ENCODE data around the gene ATCAY.
"Not testable (repeated sequence)": the region's sequence is repeated elsewhere in the genome, so short reads cannot be mapped to it uniquely, and the experiment has no call there.

Gene ATCAY

DNA sequence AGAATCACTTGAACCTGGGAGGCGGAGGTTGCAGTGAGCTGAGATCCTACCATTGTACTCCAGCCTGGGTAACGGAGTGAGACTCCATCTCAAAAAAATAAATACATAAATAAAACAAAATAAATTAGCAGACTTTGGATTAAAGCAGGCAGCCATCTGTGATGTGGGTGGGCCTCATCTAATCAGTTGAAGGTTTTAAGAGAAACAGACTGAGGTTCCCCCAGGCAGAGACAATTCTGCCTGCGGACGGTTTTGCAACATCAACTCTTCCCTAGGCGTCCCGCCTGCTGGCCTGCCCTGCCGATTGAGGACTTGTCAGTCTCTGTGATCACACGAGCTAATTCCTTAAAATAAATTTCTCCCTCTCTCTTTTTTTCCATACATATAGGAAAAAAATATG lies 23.7 kb downstream of the ATCAY start:
- no peak for DNase-seq

DNA sequence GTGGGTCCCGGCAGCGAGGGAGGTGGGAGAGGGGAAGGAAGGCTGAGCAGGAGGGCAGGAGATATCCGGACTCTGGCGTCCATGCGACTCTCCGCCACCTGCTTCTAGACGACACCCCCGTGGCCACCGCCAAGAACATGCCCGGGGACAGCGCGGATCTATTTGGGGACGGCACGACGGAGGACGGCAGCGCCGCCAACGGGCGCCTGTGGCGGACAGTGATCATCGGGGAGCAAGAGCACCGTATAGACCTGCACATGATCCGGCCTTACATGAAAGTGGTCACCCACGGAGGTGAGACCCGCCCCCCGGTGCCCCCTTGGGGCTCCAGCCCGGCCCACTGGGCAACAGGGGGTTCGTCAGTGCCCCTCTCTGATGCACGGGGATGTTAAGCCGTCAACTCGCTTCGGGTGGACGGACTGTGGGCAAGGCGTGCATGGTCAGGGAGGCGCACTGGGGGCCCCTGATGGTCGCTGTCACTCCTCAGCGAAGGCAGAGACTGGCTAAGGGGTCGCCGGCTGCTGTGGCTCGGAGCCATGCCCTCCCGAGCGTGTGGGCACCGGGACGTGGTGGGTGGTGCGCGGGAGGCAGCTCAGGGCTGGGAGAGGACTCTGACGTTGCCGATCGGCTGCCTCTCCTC lies 27.3 kb downstream of the ATCAY start:
- no peak for DNase-seq

DNA sequence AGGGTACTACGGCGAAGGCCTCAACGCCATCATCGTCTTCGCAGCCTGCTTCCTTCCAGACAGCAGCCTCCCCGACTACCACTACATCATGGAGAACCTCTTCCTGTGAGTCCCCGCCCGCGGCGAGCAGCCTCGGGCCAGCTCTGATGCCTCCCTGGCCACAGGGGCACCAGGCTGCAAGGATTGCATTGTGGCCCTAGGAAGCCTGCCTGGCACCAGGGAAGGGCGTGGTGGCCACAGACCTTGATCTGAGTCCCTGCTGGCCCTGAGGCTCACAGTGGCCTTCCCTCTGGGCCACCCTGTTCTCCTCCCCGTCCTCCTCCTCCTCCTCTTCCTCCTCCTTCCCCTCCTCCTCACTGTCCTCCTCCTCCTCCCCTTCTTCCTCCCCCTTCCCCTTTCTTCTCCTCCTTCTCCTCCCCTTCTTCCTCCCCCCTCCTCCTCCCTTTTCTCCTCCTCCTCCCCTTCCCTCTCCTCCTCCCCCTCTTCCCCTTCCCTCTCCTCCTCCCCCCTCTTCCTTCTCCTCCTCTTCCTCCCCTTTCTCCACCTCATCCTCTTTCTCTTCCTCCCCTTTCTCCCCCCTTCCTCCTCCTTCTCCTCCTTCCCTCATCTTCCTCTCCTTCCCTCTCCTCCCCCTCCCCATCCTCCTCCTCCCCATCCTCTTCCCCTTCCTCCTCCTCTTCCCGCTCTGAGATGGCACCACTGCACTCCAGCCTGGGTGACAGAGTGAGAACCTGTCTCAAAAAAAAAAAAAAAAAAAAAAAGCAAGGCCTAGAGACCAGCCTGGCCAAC lies 28.0 kb downstream of the ATCAY start:
- no peak for DNase-seq

DNA sequence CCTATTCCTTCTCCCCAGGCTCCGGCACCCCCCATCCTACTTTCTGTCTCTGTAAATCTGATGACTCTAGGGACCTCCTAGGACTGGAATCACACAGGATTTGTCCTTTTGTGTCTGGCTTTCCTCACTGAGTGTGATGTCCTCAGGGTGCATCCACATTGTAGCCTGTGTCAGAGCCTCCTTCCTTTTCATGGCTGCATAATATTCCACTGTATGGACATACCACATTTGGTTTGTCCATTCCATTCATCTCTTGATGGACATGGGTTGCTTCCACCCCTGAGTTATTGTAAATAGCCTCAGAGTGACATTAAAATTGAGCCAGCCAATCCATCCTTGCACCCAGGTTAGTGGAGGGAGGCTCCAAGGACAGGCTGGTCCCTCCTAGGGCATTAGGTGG lies 29.6 kb downstream of the ATCAY start:
- DNase-seq = no peak

DNA sequence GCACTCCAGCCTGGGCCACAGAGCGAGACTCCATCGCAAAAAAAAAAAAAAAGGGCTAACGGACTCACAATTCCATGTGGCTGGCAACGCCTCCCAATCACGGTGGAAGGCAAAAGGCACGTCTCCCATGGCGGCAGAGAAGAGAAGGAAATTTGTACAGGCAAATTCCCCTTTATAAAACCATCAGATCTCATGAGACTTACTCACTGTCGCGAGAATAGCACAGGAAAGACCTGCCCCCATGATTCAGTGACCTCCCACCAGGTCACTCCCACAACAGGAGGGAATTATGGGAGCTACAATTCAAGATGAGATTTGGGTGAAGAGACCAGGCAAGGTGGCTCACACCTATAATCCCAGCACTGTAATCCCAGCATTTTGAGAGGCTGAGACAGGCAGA lies 33.7 kb downstream of the ATCAY start:
- DNase-seq = peak; percentile 3 to 5

DNA sequence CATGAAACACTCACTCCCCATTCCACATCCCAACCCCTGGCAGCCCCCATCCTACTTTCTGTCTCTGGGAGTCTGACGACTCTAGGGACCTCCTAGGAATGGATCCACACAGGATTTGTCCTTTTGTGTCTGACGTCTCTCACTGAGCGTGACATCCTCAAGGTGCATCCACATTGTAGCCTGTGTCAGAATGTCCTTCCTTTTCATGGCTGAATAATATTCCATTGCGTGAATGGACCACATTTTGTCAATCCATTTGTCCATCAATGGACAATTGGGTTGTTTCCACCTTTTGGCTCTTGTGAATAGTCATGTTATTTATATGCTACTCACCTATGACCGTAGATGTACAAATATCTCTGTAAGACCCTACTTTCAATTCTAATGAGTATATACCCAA lies 35.5 kb downstream of the ATCAY start:
- no peak for DNase-seq

DNA sequence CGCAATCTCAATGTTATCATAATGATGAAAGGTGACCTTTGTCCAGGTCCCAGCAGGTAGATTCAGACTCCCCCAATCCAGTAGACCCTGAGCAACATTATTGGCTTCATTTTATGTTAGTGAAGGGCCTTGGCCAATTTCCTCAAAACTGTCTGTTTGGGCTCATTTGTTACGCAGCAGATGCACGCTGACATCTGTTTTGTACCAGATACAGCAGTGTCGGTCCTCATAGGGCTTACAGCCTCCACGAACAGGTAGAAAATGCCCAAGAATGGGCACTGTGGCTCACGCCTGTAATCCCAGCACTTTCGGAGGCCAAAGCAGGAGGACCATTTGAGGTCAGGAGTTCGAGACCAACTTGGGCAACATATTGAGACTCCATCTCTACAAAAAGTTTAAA lies 39.3 kb downstream of the ATCAY start:
- DNase-seq = no peak

DNA sequence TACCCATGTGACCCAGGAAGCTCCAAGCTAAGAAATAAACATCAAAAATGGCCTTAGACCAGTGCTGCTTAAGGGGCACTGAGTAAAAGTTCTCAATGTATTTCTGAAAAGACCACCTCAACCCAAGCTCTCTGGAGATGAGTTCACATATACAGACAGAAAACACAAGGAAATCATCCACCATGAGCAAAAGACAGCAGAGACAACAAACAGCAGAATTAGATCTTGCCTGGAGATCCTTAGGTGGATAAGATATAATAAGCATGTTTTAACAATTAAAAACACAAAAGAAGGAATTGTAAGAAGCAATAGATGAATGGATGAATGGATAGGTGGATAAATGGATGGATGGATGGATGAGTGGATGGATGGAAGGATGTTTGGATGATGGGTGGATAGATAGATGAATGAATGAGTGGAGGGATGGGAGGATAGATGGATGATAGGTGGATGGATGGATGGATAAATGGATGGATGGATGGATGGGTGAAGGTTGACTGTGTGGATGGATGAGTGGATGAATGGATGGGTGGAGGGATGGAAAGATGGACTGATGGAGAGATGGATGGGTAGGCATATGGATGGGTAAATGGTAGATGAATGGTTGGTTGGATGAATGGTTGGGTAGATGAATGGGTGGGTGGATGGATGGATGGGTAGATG lies 42.7 kb downstream of the ATCAY start:
- DNase-seq = no peak

DNA sequence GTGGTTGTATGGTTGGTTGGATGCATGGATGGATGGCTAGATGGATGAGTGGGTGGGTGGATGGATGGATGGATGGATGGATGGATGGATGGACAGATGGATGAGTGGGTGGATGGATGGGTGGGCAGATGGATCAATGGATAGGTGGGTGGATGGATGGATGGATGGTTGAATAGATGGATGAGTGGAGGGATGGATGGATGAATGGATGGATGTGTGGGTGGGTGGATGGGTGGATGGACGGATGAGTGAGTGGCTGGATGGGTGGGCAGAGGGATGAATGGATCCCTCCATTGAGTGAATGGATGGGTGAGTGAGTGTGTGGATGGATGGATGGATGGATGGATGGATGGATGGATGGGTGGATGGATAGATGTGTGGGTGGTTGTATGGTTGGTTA lies 43.4 kb downstream of the ATCAY start:
- no peak for DNase-seq

DNA sequence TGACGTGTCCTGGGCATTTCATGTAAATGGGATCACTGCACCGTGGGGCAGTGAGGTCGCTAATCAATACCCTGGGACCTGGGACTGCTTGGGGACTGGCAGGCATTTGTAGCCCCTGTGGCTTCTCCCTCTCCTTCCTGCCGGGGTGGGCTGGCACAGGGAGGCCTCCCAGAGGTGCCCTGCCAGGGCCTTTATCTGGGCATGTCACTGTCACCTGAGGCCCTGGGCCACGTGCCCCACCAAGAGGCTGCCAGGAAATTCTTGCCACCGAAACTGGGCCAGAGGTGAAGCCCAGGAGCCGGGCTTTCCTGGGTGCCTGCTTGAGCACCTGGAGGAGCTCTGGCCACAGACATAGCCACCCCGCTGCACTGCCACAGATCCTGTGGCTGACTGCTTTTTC lies 50.6 kb downstream of the ATCAY start:
- DNase-seq = no peak

DNA sequence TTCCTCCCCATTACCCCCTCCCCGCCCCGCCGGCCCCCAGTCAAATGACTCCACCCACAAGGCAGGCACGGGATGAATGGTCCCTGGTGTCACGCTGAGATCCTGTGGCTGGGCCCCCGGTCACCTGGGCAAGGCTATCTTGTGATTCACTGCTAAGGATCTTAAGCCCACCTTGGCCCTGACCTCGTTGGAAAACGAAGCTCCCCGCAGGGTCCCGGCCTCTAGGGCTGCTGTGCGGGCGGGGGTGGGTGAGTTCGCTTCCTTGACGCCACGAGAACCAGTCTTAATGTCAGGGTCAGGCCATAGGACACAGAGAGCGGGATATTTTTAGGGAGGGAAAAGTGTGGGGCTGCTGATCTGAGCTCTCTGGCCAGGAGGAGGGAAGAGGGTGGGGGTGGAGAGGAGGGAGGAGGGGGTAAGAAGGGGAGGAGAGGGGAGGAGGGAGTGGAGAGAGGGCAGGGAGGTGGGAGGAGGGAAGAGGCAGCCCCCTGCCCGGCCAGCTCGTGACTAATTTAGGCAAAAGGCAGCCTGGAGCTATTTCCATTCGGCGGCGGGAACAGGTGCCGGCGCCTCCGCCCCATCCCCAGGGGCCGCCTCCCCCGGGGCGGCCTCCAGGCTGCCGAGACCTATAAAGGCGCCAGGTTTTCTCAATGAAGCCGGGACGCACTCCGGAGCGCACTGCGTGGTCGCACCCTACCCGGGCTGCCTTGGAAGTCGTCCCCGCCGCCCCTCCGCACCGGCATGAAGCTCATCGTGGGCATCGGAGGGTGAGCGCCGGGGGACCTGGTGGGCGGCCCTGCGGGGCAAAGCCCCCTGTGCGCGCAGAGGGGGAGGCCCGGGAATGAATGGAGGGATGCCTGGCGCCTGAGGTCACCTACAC lies 52.7 kb downstream of the ATCAY start, which contains the start of gene NMRK2:
TSS of gene NMRK2 (plus strand) at position 139 of the 880 bp plus-strand sequence. CDS start at position 742, 603 bp downstream.
- DNase-seq = no peak

DNA sequence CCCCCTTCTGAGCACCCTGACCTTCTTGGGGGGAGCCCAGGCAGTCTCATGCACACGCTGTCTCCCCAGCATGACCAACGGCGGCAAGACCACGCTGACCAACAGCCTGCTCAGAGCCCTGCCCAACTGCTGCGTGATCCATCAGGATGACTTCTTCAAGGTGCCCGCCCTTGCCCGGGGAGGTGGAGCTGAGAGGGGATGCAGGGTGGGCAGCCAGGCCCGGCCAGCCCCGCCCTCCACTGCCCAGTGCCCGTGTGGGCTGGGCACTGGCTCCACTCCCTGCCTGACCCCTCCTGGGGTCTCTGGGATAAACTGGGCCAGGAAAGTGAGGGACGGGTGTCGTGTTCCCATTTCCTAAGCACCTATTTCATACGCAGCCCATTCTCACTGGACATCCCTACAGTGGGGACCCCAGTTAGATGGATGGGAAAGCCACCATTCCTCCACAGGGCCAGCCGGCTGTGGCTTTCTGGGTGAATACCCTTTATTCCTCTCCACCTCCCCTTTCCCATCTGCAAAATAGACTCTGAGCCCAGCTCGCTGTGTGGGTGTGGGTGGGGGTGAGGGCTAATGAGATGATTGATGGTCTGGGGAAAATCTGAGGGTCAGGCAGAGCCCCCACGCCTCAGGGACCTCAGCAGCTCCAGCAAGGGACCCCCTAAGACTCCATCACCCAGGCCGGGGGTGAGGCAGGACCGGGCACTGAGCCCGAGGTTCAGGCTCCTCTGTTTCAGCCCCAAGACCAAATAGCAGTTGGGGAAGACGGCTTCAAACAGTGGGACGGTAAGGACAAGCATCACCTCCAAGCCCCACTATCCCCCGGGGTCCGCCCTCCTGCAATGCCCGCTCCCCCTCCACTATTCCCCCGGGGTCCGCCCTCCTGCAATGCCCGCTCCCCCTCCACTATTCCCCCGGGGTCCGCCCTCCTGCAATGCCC lies 56.3 kb downstream of the ATCAY start:
- DNase-seq = no peak

DNA sequence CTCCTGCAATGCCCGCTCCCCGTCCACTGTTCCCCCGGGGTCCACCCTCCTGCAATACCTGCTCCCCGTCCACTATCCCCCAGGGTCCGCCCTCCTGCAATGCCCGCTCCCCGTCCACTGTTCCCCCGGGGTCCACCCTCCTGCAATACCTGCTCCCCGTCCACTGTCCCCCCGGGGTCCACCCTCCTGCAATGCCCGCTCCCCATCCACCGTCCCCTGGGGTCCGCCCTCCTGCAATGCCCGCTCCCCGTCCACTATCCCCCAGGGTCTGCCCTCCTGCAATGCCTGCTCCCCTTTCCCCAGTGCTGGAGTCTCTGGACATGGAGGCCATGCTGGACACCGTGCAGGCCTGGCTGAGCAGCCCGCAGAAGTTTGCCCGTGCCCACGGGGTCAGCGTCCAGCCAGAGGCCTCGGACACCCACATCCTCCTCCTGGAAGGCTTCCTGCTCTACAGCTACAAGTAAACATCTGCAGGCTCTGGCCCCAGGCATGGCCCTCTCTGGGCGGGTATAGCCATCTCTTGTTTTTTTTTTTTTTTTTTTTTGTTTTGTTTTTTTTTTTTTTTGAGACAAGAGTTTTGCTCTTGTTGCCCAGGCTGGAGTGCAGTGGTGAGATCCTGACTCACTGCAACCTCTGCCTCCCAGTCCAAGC lies 57.9 kb downstream of the ATCAY start:
- not testable (repeated sequence) for DNase-seq

DNA sequence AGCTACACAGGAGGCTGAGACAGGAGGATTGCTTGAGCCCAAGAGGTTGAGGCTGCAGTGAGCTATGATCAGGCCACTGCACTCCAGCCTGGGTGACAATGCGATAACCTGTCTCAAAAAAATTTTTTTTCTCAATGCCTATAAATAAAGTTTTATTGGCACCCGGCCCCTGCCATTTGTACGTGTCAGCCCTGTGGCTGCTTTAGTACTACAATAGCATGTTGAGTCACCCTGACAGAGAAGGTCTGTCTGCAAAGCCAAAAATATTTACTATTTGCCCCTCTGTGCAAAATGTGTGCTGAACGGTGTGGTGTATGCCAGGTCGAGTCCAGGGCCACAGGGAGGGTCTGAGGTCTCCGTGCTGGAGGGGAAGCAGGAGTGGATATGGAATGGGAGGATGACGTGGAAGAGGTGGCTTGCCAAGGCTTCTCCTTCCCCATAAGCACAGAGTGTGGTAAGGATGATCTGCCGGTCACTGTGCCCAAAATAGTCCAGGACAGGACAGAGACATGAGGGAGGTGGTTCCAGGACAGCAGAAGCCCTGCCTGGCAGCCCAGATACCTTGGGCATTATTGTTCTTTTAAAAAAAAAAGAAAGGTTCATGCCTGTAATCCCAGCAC lies 62.4 kb downstream of the ATCAY start:
- no peak for DNase-seq

DNA sequence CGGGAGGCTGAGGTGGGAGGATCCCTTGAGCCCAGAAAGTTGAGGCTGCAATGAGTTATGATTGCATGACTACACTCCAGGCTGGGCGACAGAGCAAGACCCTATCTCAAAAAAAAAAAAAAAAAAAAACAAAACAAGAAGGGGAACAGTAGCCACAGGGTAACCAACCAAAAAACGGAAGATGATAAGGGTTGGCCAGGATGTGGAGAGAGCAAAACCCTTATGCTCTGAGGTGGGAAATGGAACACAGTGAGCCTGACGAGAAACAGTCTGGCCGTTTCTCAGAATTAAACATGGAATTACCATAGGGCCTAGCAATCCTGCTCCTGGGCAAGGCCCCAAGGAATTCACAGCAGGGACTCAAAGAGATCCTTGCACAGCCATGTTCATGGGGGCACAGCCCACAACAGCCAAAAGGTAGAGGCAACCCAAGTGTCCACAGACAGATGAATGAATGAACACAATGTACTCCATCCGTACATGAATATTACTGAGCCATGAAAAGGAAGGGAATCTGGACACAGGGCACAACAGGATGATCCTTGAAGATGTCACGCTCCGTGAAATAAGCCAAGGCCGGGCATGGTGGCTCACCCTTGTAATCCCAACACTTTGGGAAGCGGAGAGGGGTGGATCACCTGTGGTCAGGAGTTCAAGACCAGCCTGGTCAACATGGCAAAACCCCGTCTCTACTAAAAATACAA lies 63.7 kb downstream of the ATCAY start:
- no peak for DNase-seq

DNA sequence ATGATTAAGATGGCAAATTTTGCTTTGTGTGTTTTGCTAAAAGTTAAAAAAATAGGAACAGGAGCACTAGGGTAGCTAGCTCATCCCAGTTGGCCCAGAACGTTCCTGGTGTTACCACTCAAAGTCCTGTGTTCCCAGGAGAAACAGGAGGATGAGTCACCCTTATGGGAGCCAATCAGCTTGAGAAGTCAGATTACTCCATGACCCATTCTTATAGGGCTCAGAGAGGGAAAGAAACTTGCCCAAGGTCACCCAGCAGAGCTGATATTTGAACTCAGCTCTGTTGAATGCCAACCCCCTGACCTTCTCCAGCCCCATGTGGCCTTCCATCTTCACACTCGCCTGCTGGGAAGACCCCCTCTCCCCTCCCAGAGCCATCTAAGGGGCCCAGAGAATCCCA lies 65.4 kb downstream of the ATCAY start:
- no peak for DNase-seq

DNA sequence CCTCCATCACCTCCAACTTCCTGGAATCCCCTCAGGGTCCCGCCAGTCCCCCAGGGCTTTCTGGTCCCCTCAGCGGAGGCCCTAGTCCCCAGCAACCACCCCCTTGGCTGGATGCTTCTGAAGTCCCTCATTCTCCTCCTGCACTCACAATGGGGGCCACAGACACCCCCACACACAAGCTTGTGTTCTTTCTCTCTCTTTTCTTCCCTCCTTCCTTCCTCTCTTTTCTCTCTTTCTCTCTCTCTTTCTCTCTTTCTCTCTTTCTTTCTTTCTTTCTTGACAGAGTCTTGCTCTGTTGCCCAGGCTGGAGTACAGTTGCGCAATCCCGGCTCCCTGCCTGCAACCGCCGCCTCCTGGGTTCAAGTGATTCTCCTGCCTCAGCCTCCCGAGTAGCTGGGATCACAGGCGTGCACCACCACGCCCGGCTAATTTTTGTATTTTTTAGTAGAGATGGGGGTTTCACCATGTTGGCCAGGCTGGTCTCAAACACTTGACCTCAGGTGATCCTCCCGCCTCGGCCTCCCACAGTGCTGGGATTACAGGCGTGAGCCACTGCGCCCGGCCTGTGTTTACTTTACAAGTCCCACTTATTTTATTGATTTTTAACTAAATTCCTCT lies 66.9 kb downstream of the ATCAY start:
- not testable (repeated sequence) for DNase-seq

DNA sequence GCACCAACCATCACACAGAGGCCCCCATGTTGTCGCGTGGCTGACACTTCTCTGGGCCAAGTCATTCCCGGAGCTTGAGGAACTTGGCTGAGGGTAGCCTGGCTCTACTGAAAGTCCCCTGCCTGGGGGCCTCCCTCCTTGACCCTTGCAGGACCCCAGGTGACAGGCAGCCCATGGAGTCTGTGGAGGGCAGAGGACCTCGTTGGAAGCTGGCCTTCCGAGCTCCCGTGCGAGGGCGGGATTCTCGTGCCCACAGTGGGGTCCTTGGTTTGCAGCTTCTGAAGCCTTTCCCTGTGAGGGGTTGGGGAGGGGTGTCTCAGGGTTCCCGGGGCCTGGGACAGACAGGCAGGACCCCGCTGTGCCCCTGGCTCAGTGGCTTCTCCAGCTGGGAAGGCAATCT lies 68.8 kb downstream of the ATCAY start:
- DNase-seq = no peak

DNA sequence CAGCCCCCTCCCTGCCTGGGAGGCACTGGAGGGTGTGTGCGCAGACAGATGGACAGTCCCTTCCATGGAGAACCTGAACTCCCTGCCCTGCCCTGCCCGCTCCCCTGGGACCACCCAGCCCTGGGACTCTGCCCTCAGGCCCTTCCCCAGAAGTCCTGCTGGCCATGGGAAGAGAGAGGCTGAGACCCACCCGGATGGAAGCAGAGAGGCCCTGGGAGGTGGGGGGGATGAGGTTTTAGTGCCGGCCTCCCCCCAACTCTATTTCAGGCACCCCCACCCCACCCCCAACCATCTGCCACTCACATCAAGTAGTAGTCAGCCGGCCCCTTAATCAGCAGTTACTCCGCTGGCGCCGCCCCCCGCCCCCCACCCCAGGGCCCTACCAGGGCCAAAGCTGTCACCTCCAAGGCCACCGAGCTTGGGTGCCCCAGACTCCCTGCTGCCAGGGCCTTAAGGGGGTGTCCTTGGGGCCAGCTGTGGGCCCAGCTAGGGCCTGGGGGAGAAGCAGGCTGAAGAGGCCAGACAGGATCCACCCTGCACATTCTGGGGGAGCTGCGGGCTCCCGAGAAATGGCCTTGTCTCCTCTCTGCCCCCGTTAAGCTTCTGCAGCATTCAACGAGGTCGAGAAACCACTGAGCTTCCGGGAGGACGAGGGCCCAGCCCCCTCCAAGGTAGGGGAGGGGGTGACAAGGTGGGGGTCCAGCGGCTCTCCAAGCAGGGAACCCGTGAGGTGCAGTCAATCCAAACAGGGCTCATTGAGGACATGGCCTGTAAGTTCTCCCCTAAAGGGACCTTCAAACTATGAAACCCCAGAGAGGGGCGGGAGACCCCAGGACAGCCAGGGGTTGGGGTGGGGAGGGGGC lies 69.7 kb downstream of the ATCAY start:
- no peak for DNase-seq

Data from inflammatory macrophage treated with lipopolysaccharide for 1 hour (primary cell).